ENCODE measurements around the gene RHOXF2B.
"Not testable (repeated sequence)": the region's sequence is repeated elsewhere in the genome, so short reads cannot be mapped to it uniquely, and the experiment has no call there.

RHOXF2B gene

DNA sequence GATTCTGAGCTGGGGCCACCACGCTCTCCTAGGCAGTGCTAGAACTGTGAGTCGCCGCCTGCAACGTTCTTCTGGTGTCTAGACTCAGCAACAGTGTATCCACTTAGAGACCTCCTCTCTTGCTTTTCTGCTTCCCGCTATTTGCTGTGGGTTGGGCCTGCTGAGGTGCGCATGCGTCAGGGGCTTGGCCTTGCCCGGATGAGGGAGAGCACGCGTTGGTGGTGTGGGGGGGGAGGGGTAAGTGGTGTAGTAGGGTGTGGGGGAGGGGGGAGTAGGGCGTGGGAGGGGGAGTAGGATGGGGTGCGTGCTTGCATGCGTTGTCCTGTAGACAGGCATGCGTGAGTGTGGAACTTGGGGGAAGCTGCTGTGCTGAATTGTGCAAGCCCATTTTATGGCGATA is at the start of gene RHOXF2B:
TSS of gene RHOXF2B (minus strand) at position 101 of the 400 bp plus-strand sequence. CDS start 138 bp downstream, outside the sequence.
- not testable (repeated sequence) for DNase-seq (ENCODE audit: low read depth, low spot score)

GRCh38 chrX:120125444-120125843 is 48.0 kb upstream of the RHOXF2B start:
- DNase-seq (ENCODE audit: low read depth, low spot score): no peak

DNA sequence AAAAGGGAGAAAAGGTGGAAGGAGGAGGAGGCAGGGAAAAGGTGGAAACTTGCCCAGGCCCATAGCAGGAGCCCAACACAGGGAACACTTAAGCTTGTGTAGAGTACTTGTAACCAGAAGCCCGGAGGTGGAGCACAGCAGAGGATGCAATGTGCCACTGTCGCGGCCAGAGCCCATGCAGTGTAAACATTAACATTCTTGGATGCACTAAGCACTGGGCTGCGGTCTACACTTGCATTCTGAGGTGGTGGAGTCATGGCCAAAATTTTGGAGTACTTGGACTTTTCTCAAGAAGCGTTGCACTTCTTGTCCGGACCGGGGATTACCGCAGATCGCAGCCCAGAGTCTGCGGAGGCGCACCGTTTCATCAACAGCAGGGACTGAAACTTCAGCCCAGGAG is 42.7 kb upstream of the RHOXF2B start:
- no peak for DNase-seq (ENCODE audit: low read depth, low spot score)

- no peak for DNase-seq (ENCODE audit: low read depth, low spot score)
Observed at GRCh38 chrX:120115438-120115963, 38.0 kb upstream of the RHOXF2B start, which contains the start of gene RHOXF1. RHOXF1 (minus strand) TSS chrX:120115913; CDS start chrX:120115862, 51 bp downstream.

DNA sequence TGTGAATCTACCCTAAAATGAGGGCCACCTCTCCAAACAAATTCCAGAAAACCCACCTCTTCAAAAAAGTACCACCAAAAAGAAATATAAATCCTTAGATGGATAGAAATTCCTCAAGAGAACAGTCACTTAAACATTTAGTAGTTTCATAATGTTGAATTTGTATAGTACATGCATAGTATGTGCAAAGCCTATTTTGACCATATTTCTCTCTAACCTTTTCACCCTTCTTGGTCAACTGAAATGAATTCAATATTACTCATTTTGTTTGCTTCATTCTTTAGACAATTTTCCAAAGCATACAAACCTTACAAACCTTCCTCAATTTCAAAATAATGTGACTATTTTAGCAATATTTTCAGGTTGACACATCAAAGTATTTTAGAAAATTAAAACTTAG is 34.1 kb upstream of the RHOXF2B start:
- DNase-seq (ENCODE audit: low read depth, low spot score): no peak

DNA sequence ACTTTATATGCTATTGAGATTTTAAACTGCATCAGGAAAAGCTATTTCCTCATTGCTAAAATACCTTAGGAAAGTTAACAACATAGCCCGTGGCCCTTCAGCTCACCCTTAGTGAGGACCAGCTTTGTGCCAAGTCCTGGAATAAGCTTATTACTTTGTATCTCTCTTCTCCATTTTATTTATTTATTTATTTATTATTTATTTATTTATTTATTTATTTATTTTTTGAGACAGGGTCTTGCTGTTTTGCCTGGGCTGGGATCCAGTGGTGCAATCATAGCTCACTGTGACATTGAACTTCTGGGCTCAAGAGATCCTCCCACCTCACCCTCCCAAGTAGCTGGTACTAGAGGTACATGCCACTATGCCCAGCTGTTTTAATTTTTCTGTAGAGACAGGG is 31.9 kb upstream of the RHOXF2B start:
- no peak for DNase-seq (ENCODE audit: low read depth, low spot score)

- DNase-seq (ENCODE audit: low read depth, low spot score): not testable (repeated sequence)
Observed at GRCh38 chrX:120104707-120105106, 27.2 kb upstream of the RHOXF2B start.

DNA sequence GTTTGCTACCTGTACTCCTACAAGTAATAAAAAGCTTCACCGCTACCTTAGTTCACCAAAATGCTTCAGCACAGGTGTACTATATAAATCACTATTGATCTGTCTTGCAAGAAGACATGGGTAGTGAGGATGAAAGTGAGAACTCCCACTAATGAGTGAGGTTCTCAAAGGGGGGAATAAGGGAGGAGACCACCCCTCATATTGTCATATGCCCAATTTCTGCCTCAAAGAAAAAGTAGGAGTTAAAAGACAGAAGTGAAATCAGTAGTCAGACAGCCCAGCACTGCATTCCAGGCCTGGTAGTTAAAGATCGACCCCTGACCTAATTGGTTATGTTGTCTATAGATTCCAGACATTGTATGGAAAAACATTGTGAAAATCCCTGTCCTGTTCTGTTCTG is 23.6 kb upstream of the RHOXF2B start:
- not testable (repeated sequence) for DNase-seq (ENCODE audit: low read depth, low spot score)

DNA sequence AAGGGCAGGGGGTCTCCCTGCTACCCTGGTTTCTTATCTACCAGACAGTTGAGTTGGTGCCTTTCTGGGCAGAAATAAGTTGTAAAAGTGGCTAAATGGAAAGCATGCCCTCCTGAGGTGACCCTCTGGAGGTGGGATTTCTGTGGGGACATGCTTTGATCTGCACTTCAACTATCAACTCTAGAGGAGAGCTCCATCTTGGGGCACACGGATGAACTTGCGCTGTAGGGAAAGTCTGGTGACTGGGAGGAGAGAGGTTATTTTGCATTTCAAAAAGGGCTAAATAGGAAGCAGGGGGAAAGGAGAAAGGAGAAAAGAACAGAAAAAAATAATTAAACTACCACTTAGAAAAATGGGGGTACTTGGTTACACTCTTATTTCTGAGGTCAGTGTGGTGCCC is 12.7 kb upstream of the RHOXF2B start:
- DNase-seq (ENCODE audit: low read depth, low spot score): no peak

- DNase-seq (ENCODE audit: low read depth, low spot score): no peak
Observed at GRCh38 chrX:120087289-120088017, 10.0 kb upstream of the RHOXF2B start.

- DNase-seq (ENCODE audit: low read depth, low spot score): not testable (repeated sequence)
Observed at GRCh38 chrX:120085553-120086185, 8.2 kb upstream of the RHOXF2B start.

DNA sequence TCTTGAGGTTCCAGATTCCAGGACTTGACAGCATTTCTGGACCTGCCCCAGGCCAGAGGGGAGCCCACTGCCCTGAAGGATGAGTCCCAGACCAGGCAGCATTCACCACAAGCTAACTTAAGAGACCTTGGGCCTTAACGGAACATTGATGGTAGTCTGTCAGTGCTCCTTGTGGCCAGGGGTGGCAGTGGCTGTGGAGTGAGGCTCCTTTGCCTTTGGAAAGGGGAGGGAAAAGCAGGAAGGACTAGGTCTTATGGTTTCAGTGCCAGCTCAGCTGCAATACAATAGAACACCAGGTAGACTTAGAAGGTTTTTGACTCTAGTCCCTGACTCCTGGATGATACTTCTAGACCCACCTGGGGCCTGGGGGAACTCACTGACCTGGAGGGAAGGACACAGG is 11.3 kb downstream of the RHOXF2B start:
- DNase-seq (ENCODE audit: low read depth, low spot score): not testable (repeated sequence)

DNA sequence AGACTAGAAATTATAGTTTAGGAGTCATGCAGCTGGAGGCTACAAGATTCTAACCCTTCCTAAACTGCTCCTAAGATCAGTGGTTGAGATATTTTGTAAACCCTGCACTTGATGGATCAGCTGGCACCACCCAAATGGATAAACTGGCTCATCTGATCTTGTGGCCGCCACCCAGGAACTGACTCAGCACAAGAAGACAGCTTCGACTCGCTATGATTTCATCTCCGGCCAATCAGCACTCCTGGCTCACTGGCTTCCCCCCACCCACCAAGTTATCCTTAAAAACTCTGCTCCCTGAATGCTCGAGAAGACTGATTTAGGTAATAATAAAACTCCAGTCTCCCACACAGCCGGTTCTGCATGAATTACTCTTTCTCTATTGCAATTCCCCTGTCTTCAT is 34.8 kb downstream of the RHOXF2B start:
- not testable (repeated sequence) for DNase-seq (ENCODE audit: low read depth, low spot score)

- not testable (repeated sequence) for DNase-seq (ENCODE audit: low read depth, low spot score)
Observed at GRCh38 chrX:120042247-120042646, 35.2 kb downstream of the RHOXF2B start.

DNA sequence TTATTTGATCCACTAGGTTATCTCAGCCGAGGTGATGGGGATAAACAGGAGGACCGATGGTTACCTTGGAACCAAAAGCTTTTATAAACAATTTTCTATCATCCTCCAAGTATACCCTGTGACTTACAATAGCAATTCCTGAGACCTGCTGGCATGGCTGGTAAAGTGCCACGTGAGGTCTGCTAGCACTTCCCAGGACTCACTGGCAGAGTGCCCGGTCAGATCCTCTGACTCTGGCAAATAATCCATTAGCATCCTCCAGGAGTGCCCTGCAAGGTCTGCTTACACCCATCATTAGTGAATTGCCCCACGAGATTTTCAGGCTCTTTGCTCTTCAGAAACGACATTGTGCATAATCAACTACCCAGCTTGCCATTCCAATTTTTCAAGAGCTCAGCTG is 37.3 kb downstream of the RHOXF2B start:
- DNase-seq (ENCODE audit: low read depth, low spot score): not testable (repeated sequence)

DNA sequence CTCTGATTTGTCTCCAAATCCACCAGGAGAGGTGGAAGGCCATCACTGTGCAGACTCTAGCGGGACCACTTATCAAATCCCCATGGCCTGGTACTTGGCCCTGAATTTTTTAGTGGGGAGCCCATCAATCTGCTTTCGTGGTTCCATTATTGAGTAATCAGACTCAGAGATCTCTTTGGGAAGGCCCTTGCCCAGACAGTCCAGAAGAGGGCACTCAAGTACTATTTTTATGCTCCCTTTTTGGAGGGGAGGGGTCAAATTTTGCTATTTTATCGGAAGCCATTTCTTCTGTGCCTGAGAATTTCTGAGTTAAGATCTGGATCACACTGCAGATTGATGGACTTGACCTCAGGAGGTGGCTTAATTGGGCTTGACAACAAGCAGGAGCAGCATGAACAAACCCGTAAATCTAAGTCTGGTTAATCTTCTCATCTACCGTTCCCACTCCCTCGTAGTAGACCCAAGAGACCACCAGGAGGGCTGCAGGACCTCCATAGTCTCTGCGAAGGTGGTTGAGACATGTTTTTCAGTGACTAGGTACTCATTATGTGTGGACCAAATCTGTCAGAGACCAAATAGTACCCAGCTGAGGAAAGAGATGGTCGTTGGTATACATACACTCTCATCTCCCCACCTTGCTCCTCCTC is 38.3 kb downstream of the RHOXF2B start:
- DNase-seq (ENCODE audit: low read depth, low spot score): not testable (repeated sequence)

DNA sequence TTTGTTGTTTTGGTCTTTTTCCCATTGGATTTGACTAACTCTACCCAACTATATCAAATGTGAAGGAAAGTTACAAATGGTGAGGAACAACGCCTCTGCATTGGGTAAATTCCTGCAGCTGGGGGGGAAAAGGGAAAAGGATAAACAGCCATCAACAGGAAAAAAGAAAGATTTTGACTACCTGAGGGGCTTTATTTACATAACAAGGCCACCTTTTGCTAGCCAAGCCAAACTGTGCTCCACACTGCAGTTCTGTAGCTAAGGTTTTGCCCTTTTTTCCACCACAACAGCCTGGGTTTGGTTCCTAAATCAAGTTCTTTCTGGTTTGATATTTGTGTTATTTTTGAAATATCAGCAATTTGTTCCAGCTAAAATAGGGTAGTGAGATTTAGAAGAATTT is 40.8 kb downstream of the RHOXF2B start:
- DNase-seq (ENCODE audit: low read depth, low spot score): no peak

GRCh38 chrX:120035522-120036309 is 41.8 kb downstream of the RHOXF2B start:
- not testable (repeated sequence) for DNase-seq (ENCODE audit: low read depth, low spot score)

DNA sequence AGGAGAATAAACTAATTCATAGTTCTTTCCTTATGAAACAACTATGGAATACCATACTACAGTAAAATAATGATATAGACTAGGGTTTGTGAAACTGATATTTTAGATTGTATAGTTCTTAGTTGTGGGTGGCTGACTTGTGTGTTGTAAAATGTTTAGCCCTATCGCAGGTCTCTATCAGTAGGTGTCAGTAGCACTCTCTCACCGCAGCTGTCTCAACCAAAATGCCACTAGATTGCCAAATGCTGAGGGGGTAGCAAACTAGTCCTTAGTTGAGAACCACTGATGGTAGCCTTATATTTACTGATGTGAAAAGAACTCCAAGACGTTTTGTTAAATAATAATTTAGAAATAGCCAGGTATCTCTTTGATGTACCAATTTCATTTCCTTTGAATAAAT is 48.1 kb downstream of the RHOXF2B start:
- DNase-seq (ENCODE audit: low read depth, low spot score): no peak

DNA sequence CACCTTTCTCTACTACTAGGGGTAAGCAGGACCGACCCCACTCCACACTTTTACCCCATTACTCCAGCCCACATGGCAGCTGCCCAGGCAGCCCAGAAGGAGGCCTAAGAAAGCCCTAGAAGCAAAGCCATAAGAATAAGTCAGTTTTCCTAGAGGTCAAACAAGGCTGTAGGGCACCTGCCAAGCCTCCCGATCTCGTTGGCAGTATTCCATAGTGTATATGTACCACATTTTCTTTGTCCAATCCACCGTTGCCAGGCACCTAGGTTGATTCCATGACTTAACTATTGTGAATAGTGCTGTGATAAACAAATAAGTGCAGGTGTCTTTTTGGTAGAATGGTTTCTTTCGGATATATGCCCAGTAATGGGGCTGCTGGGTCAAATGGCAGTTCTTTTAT is 54.2 kb downstream of the RHOXF2B start:
- DNase-seq (ENCODE audit: low read depth, low spot score): no peak

GRCh38 chrX:120022763-120023162 is 54.7 kb downstream of the RHOXF2B start:
- no peak for DNase-seq (ENCODE audit: low read depth, low spot score)
